HCT116 (cell line): Measurements from ENCODE around the gene APOA5. TPM values are rescaled to one million over a fixed set of nuclear protein-coding genes. Genes with fewer than 3 reads are reported as not detected.

Experiments used
- ATAC-seq: fragments of 200-7000 bp; cut with Tn5 transposase; 2 replicates; pipeline ENCODE4 v1.9.1; 2020; ENCODE audit warnings: mild to moderate bottlenecking, moderate library complexity
- BruUV-seq: library from RNA; stranded (reverse); fragments of 400-500 nt; replicated peaks from 2 replicates; lab custom pipeline; 2021; lab: Mats Ljungman, UMichigan
- CTCF ChIA-PET: fragments of 300-600 bp; sonication (Branson Sonifier 250); formaldehyde crosslinking; loops from one replicate; lab custom pipeline; 2021; ENCODE audit warnings: antibody characterized with exemption; lab: Charles Lee
- POLR2A ChIA-PET: fragments of 300-600, 350-600 bp; sonication (Branson Sonifier 250); formaldehyde crosslinking; loops from one replicate; lab custom pipeline; 2021; ENCODE audit warnings: antibody characterized with exemption; lab: Charles Lee
- RAD21 ChIA-PET, 2 experiments: fragments of 300-600 bp; sonication (Branson Sonifier 250); formaldehyde crosslinking; loops; one replicate each; lab custom pipeline; 2023; ENCODE audit warnings: low total read pairs in 2 of 2; ENCODE audit not compliant: uncharacterized antibody in 2 of 2, unreplicated experiment in 2 of 2, low non-redundant PET in 1 of 2; lab: Charles Lee
- DNase-seq: peaks from one replicate; pipeline ENCODE4 v3.0.0-alpha.2; 2010; ENCODE audit warnings: low read depth, low spot score
- H2AFZ ChIP-seq: fragments of 200-600 bp; shearing (Covaris generic), sonication (generic); 2 replicates; pipeline ENCODE4 v1.6.1; 2017; ENCODE audit warnings: low read depth, mixed run types, mixed read lengths, antibody characterized with exemption, low read length; ENCODE audit not compliant: poor library complexity, severe bottlenecking
- H3K27ac ChIP-seq: 2 replicates; pipeline ENCODE4 v1.5.1; 2012; ENCODE audit warnings: low read depth, low read length
- H3K27me3 ChIP-seq: fragments of 200-600 bp; sonication (generic); 2 replicates; pipeline ENCODE4 v1.6.1; 2016; ENCODE audit warnings: mixed run types, low read length, mixed read lengths; ENCODE audit not compliant: insufficient read depth
- H3K36me3 ChIP-seq, 2 experiments: fragments of 200-500 bp in 1 of 2; fragments of 200-600 bp in 1 of 2; sonication (Bioruptor generic) in 1 of 2; sonication (generic) in 1 of 2; 2 replicates each; pipeline versions ENCODE4 v1.5.1 to v1.6.1; 2014 to 2016; ENCODE audit warnings: low read length in 2 of 2, inconsistent platforms in 1 of 2, mixed read lengths in 1 of 2, mixed run types in 1 of 2; ENCODE audit not compliant: insufficient read depth in 2 of 2, control insufficient read depth in 1 of 2
- H3K4me1 ChIP-seq, 2 experiments: fragments of 200-600 bp in 1 of 2; sonication (generic) in 1 of 2; 2 replicates each; pipeline versions ENCODE4 v1.5.1 to v1.6.1; 2012 to 2017; ENCODE audit warnings: low read length in 2 of 2, inconsistent platforms in 1 of 2, mild to moderate bottlenecking in 1 of 2, mixed read lengths in 1 of 2, mixed run types in 1 of 2, moderate library complexity in 1 of 2; ENCODE audit not compliant: insufficient read depth in 2 of 2, control insufficient read depth in 1 of 2
- H3K4me2 ChIP-seq: fragments of 200-600 bp; sonication (generic); 2 replicates; pipeline ENCODE4 v1.6.1; 2017; ENCODE audit warnings: mixed run types, low read length, mixed read lengths
- H3K4me3 ChIP-seq, 2 experiments: fragments of 200-600 bp in 1 of 2; sonication (generic) in 1 of 2; replicated peaks in 1 of 2; 2 replicates each; pipeline ENCODE4 v1.5.1; 2011 to 2016; ENCODE audit warnings: low read length in 2 of 2, control low read depth in 1 of 2, low read depth in 1 of 2, mild to moderate bottlenecking in 1 of 2, mixed read lengths in 1 of 2, mixed run types in 1 of 2
- H3K79me2 ChIP-seq: fragments of 200-600 bp; sonication (generic); 2 replicates; pipeline ENCODE4 v1.6.1; 2017; ENCODE audit warnings: mild to moderate bottlenecking, mixed run types, low read length, moderate library complexity, mixed read lengths; ENCODE audit not compliant: insufficient read depth
- H3K9ac ChIP-seq: fragments of 200-600 bp; sonication (generic); 2 replicates; pipeline ENCODE4 v1.6.1; 2016; ENCODE audit warnings: low read length, mixed read lengths
- H3K9me2 ChIP-seq: fragments of 200-600 bp; sonication (generic), shearing (Covaris generic); 2 replicates; pipeline ENCODE4 v1.6.1; 2017; ENCODE audit warnings: mixed run types, mild to moderate bottlenecking, moderate library complexity; ENCODE audit not compliant: insufficient read depth
- H3K9me3 ChIP-seq, 2 experiments: fragments of 200-500 bp in 1 of 2; fragments of 200-600 bp in 1 of 2; sonication (Bioruptor generic) in 1 of 2; sonication (generic) in 1 of 2; 2 replicates each; pipeline ENCODE4 v1.6.1; 2014 to 2017; ENCODE audit warnings: low read length in 2 of 2, mixed read lengths in 2 of 2, inconsistent platforms in 1 of 2, low read depth in 1 of 2, mild to moderate bottlenecking in 1 of 2, mixed run types in 1 of 2, moderate library complexity in 1 of 2; ENCODE audit not compliant: control insufficient read depth in 1 of 2, insufficient read depth in 1 of 2
- H4K20me1 ChIP-seq: fragments of 200-600 bp; sonication (generic), shearing (Covaris generic); 2 replicates; pipeline ENCODE4 v1.6.1; 2017; ENCODE audit warnings: mixed run types, mild to moderate bottlenecking, moderate library complexity; ENCODE audit not compliant: insufficient read depth
- ATF3 ChIP-seq: IDR thresholded peaks from 2 replicates; pipeline ENCODE4 v1.6.1; 2012
- CBX3 ChIP-seq: IDR thresholded peaks from 2 replicates; pipeline ENCODE4 v1.6.1; 2012; ENCODE audit warnings: low read depth
- CEBPB ChIP-seq: IDR thresholded peaks from 2 replicates; pipeline ENCODE4 v1.6.1; 2012; ENCODE audit warnings: low read depth
- CTCF ChIP-seq, 3 experiments: fragments of 200-600 bp in 1 of 3; sonication (generic) in 1 of 3; IDR thresholded peaks in 2 of 3; conservative IDR thresholded peaks in 1 of 3; 2 replicates each; pipeline ENCODE4 v1.5.1; 2012 to 2017; ENCODE audit warnings: low read depth in 2 of 3, low read length in 2 of 3, antibody characterized with exemption in 1 of 3, borderline replicate concordance in 1 of 3, control low read depth in 1 of 3, mild to moderate bottlenecking in 1 of 3, mixed read lengths in 1 of 3, mixed run types in 1 of 3, moderate library complexity in 1 of 3; ENCODE audit not compliant: insufficient read depth in 1 of 3
- EGR1 ChIP-seq: IDR thresholded peaks from 2 replicates; pipeline ENCODE4 v1.6.1; 2012; ENCODE audit warnings: low read depth
- ELF1 ChIP-seq: IDR thresholded peaks from 2 replicates; pipeline ENCODE4 v1.6.1; 2012; ENCODE audit warnings: low read depth, borderline replicate concordance
- EZH2 ChIP-seq: fragments of 200-600 bp; sonication (generic); IDR thresholded peaks from 2 replicates; pipeline ENCODE4 v1.6.1; 2017; ENCODE audit warnings: antibody characterized with exemption, mixed run types
- JUND ChIP-seq: IDR thresholded peaks from 2 replicates; pipeline ENCODE4 v1.6.1; 2012
- MAX ChIP-seq: IDR thresholded peaks from 2 replicates; pipeline ENCODE4 v1.6.1; 2012
- POLR2A ChIP-seq: IDR thresholded peaks from 2 replicates; pipeline ENCODE4 v1.7.0; 2011; ENCODE audit warnings: borderline replicate concordance; ENCODE audit not compliant: insufficient read depth, insufficient read length; ENCODE audit errors: extremely low read depth
- POLR2AphosphoS5 ChIP-seq: IDR thresholded peaks from 2 replicates; pipeline ENCODE4 v1.6.1; 2011; ENCODE audit warnings: mild to moderate bottlenecking, low read depth, low read length, moderate library complexity
- RAD21 ChIP-seq: IDR thresholded peaks from 2 replicates; pipeline ENCODE4 v1.6.1; 2012; ENCODE audit warnings: low read depth, mild to moderate bottlenecking
- REST ChIP-seq: IDR thresholded peaks from 2 replicates; pipeline ENCODE4 v1.6.1; 2012; ENCODE audit warnings: low read depth
- SIN3A ChIP-seq: IDR thresholded peaks from 2 replicates; pipeline ENCODE4 v1.6.1; 2012; ENCODE audit warnings: low read depth
- SP1 ChIP-seq: IDR thresholded peaks from 2 replicates; pipeline ENCODE4 v1.6.1; 2012; ENCODE audit warnings: low read depth
- TCF7L2 ChIP-seq: IDR thresholded peaks from 2 replicates; pipeline ENCODE4 v1.7.0; 2011; ENCODE audit warnings: borderline replicate concordance, inconsistent platforms; ENCODE audit not compliant: insufficient read depth, insufficient read length; ENCODE audit errors: extremely low read depth
- ZBTB33 ChIP-seq: IDR thresholded peaks from 2 replicates; pipeline ENCODE4 v1.6.1; 2011; ENCODE audit warnings: mild to moderate bottlenecking, low read length, moderate library complexity; ENCODE audit not compliant: insufficient replicate concordance; ENCODE audit errors: extremely low read depth
- ZFX ChIP-seq: fragments of 450-650 bp; IDR thresholded peaks from 2 replicates; pipeline ENCODE4 v1.6.1; 2017
- ZNF274 ChIP-seq: fragments of 200-500 bp; sonication (Bioruptor generic); IDR thresholded peaks from 2 replicates; pipeline ENCODE4 v1.6.1; 2014; ENCODE audit warnings: mild to moderate bottlenecking, low read depth, low read length, inconsistent platforms
- intact Hi-C: fragments of 100-400 bp; cut with micrococcal nuclease; formaldehyde crosslinking; loops from 2 replicates; pipeline ENCODE4 v1.10.0; 2022
- total RNA-seq: library from RNA; stranded (reverse); gene quantifications from one replicate; pipeline ENCODE4 v1.2.1, GENCODE V29; 2021; ENCODE audit not compliant: unreplicated experiment

APOA5 gene
- total RNA-seq, 1 experiment from 2014 or later: 0.12 TPM

- H3K27ac ChIP-seq: peak overlapping the region; percentile 15; the same call in 1 of the 2 replicates
- RAD21 ChIA-PET: interaction anchor here (1.2 to 1.6 kb wide), 5 partner anchors 43 to 390 kb away, joined by 3 to 14 read pairs (median 3); partner anchors contain the start of gene APOA5 (in 1 of the 2)
- H3K36me3 ChIP-seq: no peaks in the 10 kb centered on the region
- no peak overlapping the region for H2AFZ ChIP-seq
- no peak for ATAC-seq
- CTCF ChIA-PET: interaction anchor here (0.8 to 2.9 kb wide), 11 partner anchors 14 to 342 kb away, joined by 3 to 58 read pairs (median 7); partner anchors contain the start of genes APOA5, SIDT2 and ZPR1
- H3K4me3 ChIP-seq: no peak overlapping the region
- BruUV-seq: no TSS peak
- H3K4me1 ChIP-seq: peaks cover 8 to 15% of the 10 kb centered on the region in 2 experiments
- H3K9ac ChIP-seq: no peak overlapping the region
- intact Hi-C loops: loop anchor here (1.0 kb wide), 1 partner anchor 45 kb away; the partner anchor contains the start of gene APOA5
- H3K9me2 ChIP-seq: no peaks in the 10 kb centered on the region
- H3K27me3 ChIP-seq: no peaks in the 10 kb centered on the region
- peak overlapping the region; percentile 75; the same call in 1 of the 2 replicates for H3K4me2 ChIP-seq
- no peaks in the 10 kb centered on the region for H4K20me1 ChIP-seq
- DNase-seq: no peak
- POLR2A ChIA-PET: interaction anchor here (1.2 kb wide), 1 partner anchor 45 kb away, joined by 9 read pairs; the partner anchor contains the start of gene APOA5
- no peaks in the 10 kb centered on the region for H3K9me3 ChIP-seq
- no peaks in the 10 kb centered on the region for H3K79me2 ChIP-seq
- no peak for TF ChIP-seq ZFX
- no peak for TF ChIP-seq JUND
- TF ChIP-seq ELF1: no peak
- no peak for TF ChIP-seq CTCF (IDR thresholded peaks at IDR 0.05 in 2 of 3, conservative IDR thresholded peaks at IDR 0.05 in 1 of 3; ENCODE audit: borderline replicate concordance in 1 of 3, insufficient read depth in 1 of 3, low read depth in 2 of 3, low read length in 2 of 3)
- no peak for TF ChIP-seq MAX
- no peak for TF ChIP-seq EZH2
- TF ChIP-seq CEBPB: no peak
- no peak for TF ChIP-seq ZNF274
- no peak for TF ChIP-seq RAD21
- TF ChIP-seq SIN3A: no peak
- no peak for TF ChIP-seq CBX3
- no peak for TF ChIP-seq REST
- TF ChIP-seq ATF3: no peak
- TF ChIP-seq SP1: no peak
- no peak for TF ChIP-seq TCF7L2
- no peak for TF ChIP-seq POLR2AphosphoS5
- TF ChIP-seq EGR1: no peak
- TF ChIP-seq ZBTB33: no peak
- no peak for TF ChIP-seq POLR2A
Observed at GRCh38 chr11:116836632-116836991, 44.9 kb upstream of the APOA5 start.
